ENCODE data around the gene HMGN1. TPM values are rescaled to one million over a fixed set of nuclear protein-coding genes. Genes with fewer than 3 reads are reported as not detected.

Gene HMGN1
- total RNA-seq, 2 donors from 2014 or later = 97.2 to 153 TPM

GRCh38 chr21:39315603-39316445 is 33.1 kb downstream of the HMGN1 start:
- ATAC-seq (no peak), DNase-seq (no peak)
- no peaks in the 10 kb centered on the region for H3K27me3 ChIP-seq
- 74 to 78% methylated on average over 9 of the region's 9 CpGs for WGBS, 2 donors
- intact Hi-C loops (cut with DNase I) = no loop called here
- peaks cover 24% of the 10 kb centered on the region for H3K4me1 ChIP-seq
- H3K4me3 ChIP-seq = no peak overlapping the region
- H3K27ac ChIP-seq = no peak overlapping the region
- no peaks in the 10 kb centered on the region for H3K9me3 ChIP-seq
- TF ChIP-seq CTCF (IDR thresholded peaks at IDR 0.05) (no peak), POLR2A (IDR thresholded peaks at IDR 0.05) (no peak)
- H3K36me3 ChIP-seq (replicated peaks in 1 of 2; ENCODE audit: insufficient read depth in 1 of 2, low read depth in 2 of 2) = no peaks in the 10 kb centered on the region

DNA sequence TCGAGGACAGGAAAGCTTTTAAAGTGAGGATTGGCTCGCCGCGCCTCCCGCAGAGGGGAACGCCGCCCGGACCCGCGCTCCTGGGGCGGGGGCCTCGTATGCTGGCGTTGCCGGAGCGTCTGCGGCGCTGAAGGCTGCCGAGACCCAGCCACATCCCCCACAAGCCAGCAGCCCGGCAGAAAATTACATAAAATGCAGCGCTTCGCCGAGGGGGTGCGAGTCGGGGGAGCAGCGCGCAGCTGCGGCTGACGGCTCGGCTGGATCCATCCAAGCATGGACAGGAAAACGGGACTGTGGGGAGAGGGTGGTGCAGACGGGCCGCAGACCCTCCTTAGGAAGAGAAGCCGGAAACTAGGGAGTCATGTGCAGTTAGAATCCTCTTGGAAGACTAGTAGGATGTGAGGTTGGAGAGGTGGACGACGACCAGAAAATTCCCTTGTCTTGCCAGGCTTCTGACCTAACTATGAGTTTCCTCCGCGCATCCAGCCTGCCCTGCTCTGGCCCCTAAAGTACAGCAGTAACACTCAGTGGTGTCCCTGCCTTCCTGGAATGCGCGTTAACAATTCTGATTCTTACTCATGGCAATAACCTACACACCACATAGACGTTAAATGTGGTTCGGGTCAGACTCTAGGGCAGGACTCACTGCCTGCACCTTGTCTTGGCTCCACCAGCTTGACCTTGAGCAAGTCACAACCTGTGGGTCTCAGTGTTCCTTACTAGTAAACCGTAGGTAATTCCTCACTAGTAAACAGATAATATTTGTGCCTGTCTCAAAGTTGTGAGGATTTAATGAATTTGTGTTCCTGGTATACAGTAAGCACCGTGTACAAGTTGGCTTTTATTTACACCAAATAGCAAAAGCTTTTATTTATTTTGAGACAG is 34.5 kb downstream of the HMGN1 start:
- WGBS, 2 donors = 1 to 5% methylated on average over 6 to 43 of the region's 43 CpGs
- Histone ChIP-seq H3K9me3 (no peaks in the 10 kb centered on the region), H3K27me3 (no peaks in the 10 kb centered on the region), H3K36me3 (replicated peaks in 1 of 2; ENCODE audit: insufficient read depth in 1 of 2, low read depth in 2 of 2) (peaks cover 0 to 4% of the 10 kb centered on the region in 2 donors), H3K4me3 (peak overlapping the region; percentile 72 to 83), H3K27ac (peak overlapping the region; percentile 94 to 98 (median 96)), H3K4me1 (peaks cover 27% of the 10 kb centered on the region)
- ATAC-seq = peak; percentile 19
- DNase-seq = peak; percentile 40 to 51 (median 46)
- TF ChIP-seq POLR2A (IDR thresholded peaks at IDR 0.05) (no peak), CTCF (IDR thresholded peaks at IDR 0.05) (no peak)
- intact Hi-C loops (cut with DNase I) = loop anchor here (5.0 kb wide), 1 partner anchor 78 kb away; no protein-coding TSS in a partner anchor

- H3K27ac ChIP-seq = peak within 1 kb of the TSS; percentile 94 to 98 (median 96)
- peaks cover 0 to 4% of the 10 kb centered on the region in 2 donors for H3K36me3 ChIP-seq (replicated peaks in 1 of 2; ENCODE audit: insufficient read depth in 1 of 2, low read depth in 2 of 2)
- DNase-seq = peak; percentile 80 to 85 (median 82)
- no peaks in the 10 kb centered on the region for H3K9me3 ChIP-seq
- H3K4me1 ChIP-seq = peaks cover 26% of the 10 kb centered on the region
- TF ChIP-seq CTCF (IDR thresholded peaks at IDR 0.05) (peak in 5 of 7 experiments; percentile 16 to 50 (median 33)), POLR2A (IDR thresholded peaks at IDR 0.05) (peak; percentile 70 to 83 (median 82))
- H3K27me3 ChIP-seq = no peaks in the 10 kb centered on the region
- 0% methylated on average over 27 to 71 of the region's 78 CpGs for WGBS, 2 donors
- peak within 1 kb of the TSS; percentile 72 to 83 for H3K4me3 ChIP-seq
- intact Hi-C loops (cut with DNase I) = loop anchor here (5.0 kb wide), 1 partner anchor 79 kb away; no protein-coding TSS in a partner anchor
- ATAC-seq = peak; percentile 81
Observed at GRCh38 chr21:39313571-39314142, 35.2 kb downstream of the HMGN1 start, which contains the start of gene BRWD1. Gene BRWD1 (minus strand): TSS chr21:39313632. CDS start chr21:39313491, 141 bp downstream.

GRCh38 chr21:39313042-39313570 is 35.8 kb downstream of the HMGN1 start:
- H3K4me1 ChIP-seq = peaks cover 27% of the 10 kb centered on the region
- no peaks in the 10 kb centered on the region for H3K27me3 ChIP-seq
- H3K36me3 ChIP-seq (replicated peaks in 1 of 2; ENCODE audit: insufficient read depth in 1 of 2, low read depth in 2 of 2) = peaks cover 0 to 4% of the 10 kb centered on the region in 2 donors
- no peaks in the 10 kb centered on the region for H3K9me3 ChIP-seq
- intact Hi-C loops (cut with DNase I) = loop anchor here (5.0 kb wide), 1 partner anchor 79 kb away; no protein-coding TSS in a partner anchor
- peak overlapping the region; percentile 72 to 83 for H3K4me3 ChIP-seq
- ATAC-seq = peak; percentile 36
- peak overlapping the region; percentile 94 to 98 (median 96) for H3K27ac ChIP-seq
- peak in 3 of 4 donors; percentile 41 to 59 (median 45) for DNase-seq
- TF ChIP-seq CTCF (IDR thresholded peaks at IDR 0.05) (no peak), POLR2A (IDR thresholded peaks at IDR 0.05) (no peak)
- 0% methylated on average over 30 of the region's 71 CpGs; no CpG with 5 or more reads in 1 of the 2 donors for WGBS, 2 donors

All from body of pancreas (tissue), 4 donors.